ENCODE measurements around the gene OTUD4. TPM values are rescaled to one million over a fixed set of nuclear protein-coding genes. Genes with fewer than 3 reads are reported as not detected.
A peak's percentile ranks its signal among the peaks of the same experiment; 100 is the strongest.

OTUD4 gene
- total and polyA plus RNA-seq, 9 of the 15 experiments (the other 6 are each of a cell fraction or from before 2014, with no cell fraction given) = 4.2 to 29.0 (median 24.8) TPM

DNA sequence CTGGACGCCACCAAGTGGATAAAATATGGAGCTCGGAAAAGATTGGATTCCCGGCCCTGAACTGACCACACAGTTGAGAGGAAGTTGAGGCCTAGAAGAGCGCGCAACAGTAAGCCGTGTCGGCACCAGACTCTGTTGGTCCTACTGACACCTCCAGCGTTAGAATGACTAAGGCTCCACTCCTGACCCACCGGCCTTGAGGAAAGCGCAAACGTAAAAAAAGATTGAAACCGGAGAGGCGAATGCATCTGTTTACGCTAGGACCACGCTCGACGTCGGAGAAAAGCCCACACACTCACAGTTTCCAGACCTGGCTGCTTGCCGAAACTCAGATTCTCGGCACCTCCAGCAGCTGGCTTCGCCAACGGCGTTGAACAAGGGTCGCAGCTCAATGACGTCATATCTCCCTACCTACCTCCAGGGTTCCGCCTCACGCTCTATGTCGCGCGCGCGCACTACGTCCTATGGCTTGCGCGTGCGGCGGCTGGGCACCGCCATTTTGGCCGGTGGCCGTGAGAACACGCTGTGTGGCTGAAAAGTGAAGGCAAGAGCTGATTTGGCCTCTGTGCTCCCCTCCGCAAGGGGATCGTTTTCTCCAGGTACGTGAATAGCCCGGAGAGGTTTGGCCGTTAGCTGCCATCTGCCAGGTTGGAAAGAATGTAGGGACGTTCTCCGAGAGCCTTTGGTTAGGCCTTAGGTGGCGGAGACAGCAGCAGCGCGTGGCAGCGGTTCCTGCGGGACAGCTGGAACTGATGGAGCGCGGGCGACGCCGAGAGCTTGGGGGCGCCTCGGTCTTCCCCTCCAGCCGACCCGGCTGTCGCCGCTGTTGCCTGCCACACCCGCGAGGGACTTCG is 82.3 kb downstream of the OTUD4 start, which contains the start of the genes ABCE1 and ANAPC10 (continued):
- TF ChIP-seq, protein P1, sequence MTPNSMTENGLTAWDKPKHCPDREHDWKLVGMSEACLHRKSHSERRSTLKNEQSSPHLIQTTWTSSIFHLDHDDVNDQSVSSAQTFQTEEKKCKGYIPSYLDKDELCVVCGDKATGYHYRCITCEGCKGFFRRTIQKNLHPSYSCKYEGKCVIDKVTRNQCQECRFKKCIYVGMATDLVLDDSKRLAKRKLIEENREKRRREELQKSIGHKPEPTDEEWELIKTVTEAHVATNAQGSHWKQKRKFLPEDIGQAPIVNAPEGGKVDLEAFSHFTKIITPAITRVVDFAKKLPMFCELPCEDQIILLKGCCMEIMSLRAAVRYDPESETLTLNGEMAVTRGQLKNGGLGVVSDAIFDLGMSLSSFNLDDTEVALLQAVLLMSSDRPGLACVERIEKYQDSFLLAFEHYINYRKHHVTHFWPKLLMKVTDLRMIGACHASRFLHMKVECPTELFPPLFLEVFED (CRISPR knock-in tag; conservative IDR thresholded peaks at IDR 0.05) = no peak
- peak; percentile 97 for TF ChIP-seq RBFOX2 (IDR thresholded peaks at IDR 0.05; ENCODE audit: low read depth, low read length)
- no peak for TF ChIP-seq MED1 (CRISPR knock-in tag; IDR thresholded peaks at IDR 0.05; ENCODE audit: borderline replicate concordance)
- TF ChIP-seq RBM17 (IDR thresholded peaks at IDR 0.05; ENCODE audit: borderline replicate concordance, low read depth, low read length) = no peak
- TF ChIP-seq, protein P2, sequence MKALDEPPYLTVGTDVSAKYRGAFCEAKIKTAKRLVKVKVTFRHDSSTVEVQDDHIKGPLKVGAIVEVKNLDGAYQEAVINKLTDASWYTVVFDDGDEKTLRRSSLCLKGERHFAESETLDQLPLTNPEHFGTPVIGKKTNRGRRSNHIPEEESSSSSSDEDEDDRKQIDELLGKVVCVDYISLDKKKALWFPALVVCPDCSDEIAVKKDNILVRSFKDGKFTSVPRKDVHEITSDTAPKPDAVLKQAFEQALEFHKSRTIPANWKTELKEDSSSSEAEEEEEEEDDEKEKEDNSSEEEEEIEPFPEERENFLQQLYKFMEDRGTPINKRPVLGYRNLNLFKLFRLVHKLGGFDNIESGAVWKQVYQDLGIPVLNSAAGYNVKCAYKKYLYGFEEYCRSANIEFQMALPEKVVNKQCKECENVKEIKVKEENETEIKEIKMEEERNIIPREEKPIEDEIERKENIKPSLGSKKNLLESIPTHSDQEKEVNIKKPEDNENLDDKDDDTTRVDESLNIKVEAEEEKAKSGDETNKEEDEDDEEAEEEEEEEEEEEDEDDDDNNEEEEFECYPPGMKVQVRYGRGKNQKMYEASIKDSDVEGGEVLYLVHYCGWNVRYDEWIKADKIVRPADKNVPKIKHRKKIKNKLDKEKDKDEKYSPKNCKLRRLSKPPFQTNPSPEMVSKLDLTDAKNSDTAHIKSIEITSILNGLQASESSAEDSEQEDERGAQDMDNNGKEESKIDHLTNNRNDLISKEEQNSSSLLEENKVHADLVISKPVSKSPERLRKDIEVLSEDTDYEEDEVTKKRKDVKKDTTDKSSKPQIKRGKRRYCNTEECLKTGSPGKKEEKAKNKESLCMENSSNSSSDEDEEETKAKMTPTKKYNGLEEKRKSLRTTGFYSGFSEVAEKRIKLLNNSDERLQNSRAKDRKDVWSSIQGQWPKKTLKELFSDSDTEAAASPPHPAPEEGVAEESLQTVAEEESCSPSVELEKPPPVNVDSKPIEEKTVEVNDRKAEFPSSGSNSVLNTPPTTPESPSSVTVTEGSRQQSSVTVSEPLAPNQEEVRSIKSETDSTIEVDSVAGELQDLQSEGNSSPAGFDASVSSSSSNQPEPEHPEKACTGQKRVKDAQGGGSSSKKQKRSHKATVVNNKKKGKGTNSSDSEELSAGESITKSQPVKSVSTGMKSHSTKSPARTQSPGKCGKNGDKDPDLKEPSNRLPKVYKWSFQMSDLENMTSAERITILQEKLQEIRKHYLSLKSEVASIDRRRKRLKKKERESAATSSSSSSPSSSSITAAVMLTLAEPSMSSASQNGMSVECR (CRISPR knock-in tag; IDR thresholded peaks at IDR 0.05) = peak; percentile 99
- TF ChIP-seq ZKSCAN1 (IDR thresholded peaks at IDR 0.05; ENCODE audit: low read depth, low read length) = peak; percentile 67; the same call in 1 of the 2 replicates
- TF ChIP-seq NR2C1 (IDR thresholded peaks at IDR 0.05) = no peak
- peak; percentile 34; the same call in 1 of the 2 replicates for TF ChIP-seq NR2C1 (tag; IDR thresholded peaks at IDR 0.05)
- TF ChIP-seq, protein P3, sequence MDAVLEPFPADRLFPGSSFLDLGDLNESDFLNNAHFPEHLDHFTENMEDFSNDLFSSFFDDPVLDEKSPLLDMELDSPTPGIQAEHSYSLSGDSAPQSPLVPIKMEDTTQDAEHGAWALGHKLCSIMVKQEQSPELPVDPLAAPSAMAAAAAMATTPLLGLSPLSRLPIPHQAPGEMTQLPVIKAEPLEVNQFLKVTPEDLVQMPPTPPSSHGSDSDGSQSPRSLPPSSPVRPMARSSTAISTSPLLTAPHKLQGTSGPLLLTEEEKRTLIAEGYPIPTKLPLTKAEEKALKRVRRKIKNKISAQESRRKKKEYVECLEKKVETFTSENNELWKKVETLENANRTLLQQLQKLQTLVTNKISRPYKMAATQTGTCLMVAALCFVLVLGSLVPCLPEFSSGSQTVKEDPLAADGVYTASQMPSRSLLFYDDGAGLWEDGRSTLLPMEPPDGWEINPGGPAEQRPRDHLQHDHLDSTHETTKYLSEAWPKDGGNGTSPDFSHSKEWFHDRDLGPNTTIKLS (IDR thresholded peaks at IDR 0.05; ENCODE audit: borderline replicate concordance, low read depth) = peak; percentile 69; the same call in 1 of the 2 replicates
- TF ChIP-seq HMGN3 (IDR thresholded peaks at IDR 0.05; ENCODE audit: borderline replicate concordance, extremely low read depth, insufficient read length, low read depth, low read length) = peak; percentile 76
- TF ChIP-seq, protein P4, sequence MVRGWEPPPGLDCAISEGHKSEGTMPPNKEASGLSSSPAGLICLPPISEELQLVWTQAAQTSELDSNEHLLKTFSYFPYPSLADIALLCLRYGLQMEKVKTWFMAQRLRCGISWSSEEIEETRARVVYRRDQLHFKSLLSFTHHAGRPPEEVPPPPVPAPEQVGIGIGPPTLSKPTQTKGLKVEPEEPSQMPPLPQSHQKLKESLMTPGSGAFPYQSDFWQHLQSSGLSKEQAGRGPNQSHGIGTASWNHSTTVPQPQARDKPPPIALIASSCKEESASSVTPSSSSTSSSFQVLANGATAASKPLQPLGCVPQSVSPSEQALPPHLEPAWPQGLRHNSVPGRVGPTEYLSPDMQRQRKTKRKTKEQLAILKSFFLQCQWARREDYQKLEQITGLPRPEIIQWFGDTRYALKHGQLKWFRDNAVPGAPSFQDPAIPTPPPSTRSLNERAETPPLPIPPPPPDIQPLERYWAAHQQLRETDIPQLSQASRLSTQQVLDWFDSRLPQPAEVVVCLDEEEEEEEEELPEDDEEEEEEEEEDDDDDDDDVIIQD (CRISPR knock-in tag; IDR thresholded peaks at IDR 0.05) = 0 out of 2 replicates have a peak, but pooled peaks have one; percentile 65
- TF ChIP-seq ZNF431 (CRISPR knock-in tag; IDR thresholded peaks at IDR 0.05) = no peak
- TF ChIP-seq NFXL1 (CRISPR knock-in tag; IDR thresholded peaks at IDR 0.05) = no peak
- TF ChIP-seq CHD1 (IDR thresholded peaks at IDR 0.05; ENCODE audit: low read length) = peak; percentile 72
- TF ChIP-seq MTA1 (IDR thresholded peaks at IDR 0.05; ENCODE audit: borderline replicate concordance) = peak; percentile 99
- no peak for TF ChIP-seq NCOA4 (IDR thresholded peaks at IDR 0.05; ENCODE audit: partially characterized antibody)
- TF ChIP-seq MTA2 (IDR thresholded peaks at IDR 0.05; ENCODE audit: low read depth) = no peak

Measured in K562 (cell line).